HCT116 (cell line): ENCODE measurements around the gene OGDHL. TPM values are rescaled to one million over a fixed set of nuclear protein-coding genes. Genes with fewer than 3 reads are reported as not detected.

Experiments used
- ATAC-seq: fragments of 200-7000 bp; cut with Tn5 transposase; 2 replicates; pipeline ENCODE4 v1.9.1; 2020; ENCODE audit warnings: mild to moderate bottlenecking, moderate library complexity
- BruUV-seq: library from RNA; stranded (reverse); fragments of 400-500 nt; replicated peaks from 2 replicates; lab custom pipeline; 2021; lab: Mats Ljungman, UMichigan
- CTCF ChIA-PET: fragments of 300-600 bp; sonication (Branson Sonifier 250); formaldehyde crosslinking; loops from one replicate; lab custom pipeline; 2021; ENCODE audit warnings: antibody characterized with exemption; lab: Charles Lee
- POLR2A ChIA-PET: fragments of 300-600, 350-600 bp; sonication (Branson Sonifier 250); formaldehyde crosslinking; loops from one replicate; lab custom pipeline; 2021; ENCODE audit warnings: antibody characterized with exemption; lab: Charles Lee
- RAD21 ChIA-PET, 2 experiments: fragments of 300-600 bp; sonication (Branson Sonifier 250); formaldehyde crosslinking; loops; one replicate each; lab custom pipeline; 2023; ENCODE audit warnings: low total read pairs in 2 of 2; ENCODE audit not compliant: uncharacterized antibody in 2 of 2, unreplicated experiment in 2 of 2, low non-redundant PET in 1 of 2; lab: Charles Lee
- DNase-seq: peaks from one replicate; pipeline ENCODE4 v3.0.0-alpha.2; 2010; ENCODE audit warnings: low read depth, low spot score
- H2AFZ ChIP-seq: fragments of 200-600 bp; shearing (Covaris generic), sonication (generic); 2 replicates; pipeline ENCODE4 v1.6.1; 2017; ENCODE audit warnings: low read depth, mixed run types, mixed read lengths, antibody characterized with exemption, low read length; ENCODE audit not compliant: poor library complexity, severe bottlenecking
- H3K27ac ChIP-seq: 2 replicates; pipeline ENCODE4 v1.5.1; 2012; ENCODE audit warnings: low read depth, low read length
- H3K27me3 ChIP-seq: fragments of 200-600 bp; sonication (generic); 2 replicates; pipeline ENCODE4 v1.6.1; 2016; ENCODE audit warnings: mixed run types, low read length, mixed read lengths; ENCODE audit not compliant: insufficient read depth
- H3K36me3 ChIP-seq, 2 experiments: fragments of 200-500 bp in 1 of 2; fragments of 200-600 bp in 1 of 2; sonication (Bioruptor generic) in 1 of 2; sonication (generic) in 1 of 2; 2 replicates each; pipeline versions ENCODE4 v1.5.1 to v1.6.1; 2014 to 2016; ENCODE audit warnings: low read length in 2 of 2, inconsistent platforms in 1 of 2, mixed read lengths in 1 of 2, mixed run types in 1 of 2; ENCODE audit not compliant: insufficient read depth in 2 of 2, control insufficient read depth in 1 of 2
- H3K4me1 ChIP-seq, 2 experiments: fragments of 200-600 bp in 1 of 2; sonication (generic) in 1 of 2; 2 replicates each; pipeline versions ENCODE4 v1.5.1 to v1.6.1; 2012 to 2017; ENCODE audit warnings: low read length in 2 of 2, inconsistent platforms in 1 of 2, mild to moderate bottlenecking in 1 of 2, mixed read lengths in 1 of 2, mixed run types in 1 of 2, moderate library complexity in 1 of 2; ENCODE audit not compliant: insufficient read depth in 2 of 2, control insufficient read depth in 1 of 2
- H3K4me2 ChIP-seq: fragments of 200-600 bp; sonication (generic); 2 replicates; pipeline ENCODE4 v1.6.1; 2017; ENCODE audit warnings: mixed run types, low read length, mixed read lengths
- H3K4me3 ChIP-seq, 2 experiments: fragments of 200-600 bp in 1 of 2; sonication (generic) in 1 of 2; replicated peaks in 1 of 2; 2 replicates each; pipeline ENCODE4 v1.5.1; 2011 to 2016; ENCODE audit warnings: low read length in 2 of 2, control low read depth in 1 of 2, low read depth in 1 of 2, mild to moderate bottlenecking in 1 of 2, mixed read lengths in 1 of 2, mixed run types in 1 of 2
- H3K79me2 ChIP-seq: fragments of 200-600 bp; sonication (generic); 2 replicates; pipeline ENCODE4 v1.6.1; 2017; ENCODE audit warnings: mild to moderate bottlenecking, mixed run types, low read length, moderate library complexity, mixed read lengths; ENCODE audit not compliant: insufficient read depth
- H3K9ac ChIP-seq: fragments of 200-600 bp; sonication (generic); 2 replicates; pipeline ENCODE4 v1.6.1; 2016; ENCODE audit warnings: low read length, mixed read lengths
- H3K9me2 ChIP-seq: fragments of 200-600 bp; sonication (generic), shearing (Covaris generic); 2 replicates; pipeline ENCODE4 v1.6.1; 2017; ENCODE audit warnings: mixed run types, mild to moderate bottlenecking, moderate library complexity; ENCODE audit not compliant: insufficient read depth
- H3K9me3 ChIP-seq, 2 experiments: fragments of 200-500 bp in 1 of 2; fragments of 200-600 bp in 1 of 2; sonication (Bioruptor generic) in 1 of 2; sonication (generic) in 1 of 2; 2 replicates each; pipeline ENCODE4 v1.6.1; 2014 to 2017; ENCODE audit warnings: low read length in 2 of 2, mixed read lengths in 2 of 2, inconsistent platforms in 1 of 2, low read depth in 1 of 2, mild to moderate bottlenecking in 1 of 2, mixed run types in 1 of 2, moderate library complexity in 1 of 2; ENCODE audit not compliant: control insufficient read depth in 1 of 2, insufficient read depth in 1 of 2
- H4K20me1 ChIP-seq: fragments of 200-600 bp; sonication (generic), shearing (Covaris generic); 2 replicates; pipeline ENCODE4 v1.6.1; 2017; ENCODE audit warnings: mixed run types, mild to moderate bottlenecking, moderate library complexity; ENCODE audit not compliant: insufficient read depth
- CBX3 ChIP-seq: IDR thresholded peaks from 2 replicates; pipeline ENCODE4 v1.6.1; 2012; ENCODE audit warnings: low read depth
- CEBPB ChIP-seq: IDR thresholded peaks from 2 replicates; pipeline ENCODE4 v1.6.1; 2012; ENCODE audit warnings: low read depth
- EGR1 ChIP-seq: IDR thresholded peaks from 2 replicates; pipeline ENCODE4 v1.6.1; 2012; ENCODE audit warnings: low read depth
- ELF1 ChIP-seq: IDR thresholded peaks from 2 replicates; pipeline ENCODE4 v1.6.1; 2012; ENCODE audit warnings: low read depth, borderline replicate concordance
- EZH2 ChIP-seq: fragments of 200-600 bp; sonication (generic); IDR thresholded peaks from 2 replicates; pipeline ENCODE4 v1.6.1; 2017; ENCODE audit warnings: antibody characterized with exemption, mixed run types
- EZH2phosphoT487 ChIP-seq: fragments of 200-600 bp; IDR thresholded peaks from 2 replicates; pipeline ENCODE4 v1.6.1; 2018; ENCODE audit warnings: antibody characterized with exemption, borderline replicate concordance
- JUND ChIP-seq: IDR thresholded peaks from 2 replicates; pipeline ENCODE4 v1.6.1; 2012
- POLR2A ChIP-seq: IDR thresholded peaks from 2 replicates; pipeline ENCODE4 v1.7.0; 2011; ENCODE audit warnings: borderline replicate concordance; ENCODE audit not compliant: insufficient read depth, insufficient read length; ENCODE audit errors: extremely low read depth
- POLR2AphosphoS5 ChIP-seq: IDR thresholded peaks from 2 replicates; pipeline ENCODE4 v1.6.1; 2011; ENCODE audit warnings: mild to moderate bottlenecking, low read depth, low read length, moderate library complexity
- RAD21 ChIP-seq: IDR thresholded peaks from 2 replicates; pipeline ENCODE4 v1.6.1; 2012; ENCODE audit warnings: low read depth, mild to moderate bottlenecking
- REST ChIP-seq: IDR thresholded peaks from 2 replicates; pipeline ENCODE4 v1.6.1; 2012; ENCODE audit warnings: low read depth
- SIN3A ChIP-seq: IDR thresholded peaks from 2 replicates; pipeline ENCODE4 v1.6.1; 2012; ENCODE audit warnings: low read depth
- SP1 ChIP-seq: IDR thresholded peaks from 2 replicates; pipeline ENCODE4 v1.6.1; 2012; ENCODE audit warnings: low read depth
- SRF ChIP-seq: IDR thresholded peaks from 2 replicates; pipeline ENCODE4 v1.6.1; 2012; ENCODE audit warnings: low read depth
- TCF7L2 ChIP-seq: IDR thresholded peaks from 2 replicates; pipeline ENCODE4 v1.7.0; 2011; ENCODE audit warnings: borderline replicate concordance, inconsistent platforms; ENCODE audit not compliant: insufficient read depth, insufficient read length; ENCODE audit errors: extremely low read depth
- YY1 ChIP-seq: IDR thresholded peaks from 2 replicates; pipeline ENCODE4 v1.6.1; 2011; ENCODE audit warnings: low read length, low read depth, moderate library complexity, mild to moderate bottlenecking; ENCODE audit not compliant: insufficient replicate concordance; ENCODE audit errors: extremely low read depth
- ZNF274 ChIP-seq: fragments of 200-500 bp; sonication (Bioruptor generic); IDR thresholded peaks from 2 replicates; pipeline ENCODE4 v1.6.1; 2014; ENCODE audit warnings: mild to moderate bottlenecking, low read depth, low read length, inconsistent platforms
- intact Hi-C: fragments of 100-400 bp; cut with micrococcal nuclease; formaldehyde crosslinking; loops from 2 replicates; pipeline ENCODE4 v1.10.0; 2022
- total RNA-seq: library from RNA; stranded (reverse); gene quantifications from one replicate; pipeline ENCODE4 v1.2.1, GENCODE V29; 2021; ENCODE audit not compliant: unreplicated experiment
- TF ChIP-seq, protein P1 (sequence below): IDR thresholded peaks from 2 replicates; pipeline ENCODE4 v1.6.1; 2012
- TF ChIP-seq, protein P2 (sequence below), 3 experiments: fragments of 200-600 bp in 1 of 3; sonication (generic) in 1 of 3; IDR thresholded peaks in 2 of 3; conservative IDR thresholded peaks in 1 of 3; 2 replicates each; pipeline ENCODE4 v1.5.1; 2012 to 2017; ENCODE audit warnings: low read depth in 2 of 3, low read length in 2 of 3, antibody characterized with exemption in 1 of 3, borderline replicate concordance in 1 of 3, control low read depth in 1 of 3, mild to moderate bottlenecking in 1 of 3, mixed read lengths in 1 of 3, mixed run types in 1 of 3, moderate library complexity in 1 of 3; ENCODE audit not compliant: insufficient read depth in 1 of 3

OGDHL gene
- total RNA-seq, 1 experiment from 2014 or later = 16.3 TPM

DNA sequence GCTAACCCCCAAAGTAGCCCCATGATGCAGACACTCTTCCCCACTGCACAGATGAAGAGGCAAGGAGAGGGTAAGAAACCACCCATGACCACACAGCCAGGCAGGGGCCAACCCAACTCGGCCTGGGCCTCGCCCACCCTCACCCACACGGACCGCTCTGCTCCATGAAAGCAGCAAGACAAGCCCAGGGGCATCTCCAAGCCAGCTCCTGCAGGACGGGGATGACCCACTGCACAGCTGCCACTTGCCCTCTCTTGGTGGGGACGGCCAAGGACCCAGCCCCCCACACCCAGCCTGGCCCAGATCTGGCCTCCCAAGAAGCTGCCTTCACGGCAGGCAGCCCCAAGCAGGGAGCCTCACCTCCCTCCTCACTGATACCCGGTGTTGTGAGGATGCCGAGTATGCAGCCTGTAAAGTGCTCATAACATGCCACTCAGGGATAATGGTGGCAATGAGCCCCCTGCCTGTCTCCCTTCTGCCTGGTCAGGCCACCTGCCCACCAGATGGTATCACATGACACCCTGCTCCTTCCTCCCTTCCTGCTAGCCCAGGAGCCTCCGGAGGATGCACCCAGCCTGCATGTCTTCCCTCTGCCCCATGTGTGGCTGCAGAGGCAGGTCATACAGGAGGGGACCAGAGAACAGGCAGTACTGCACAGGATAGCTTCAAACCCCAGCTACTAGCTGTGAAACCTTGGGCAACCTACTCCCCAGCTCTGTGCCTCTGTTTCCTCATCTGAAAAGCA, 23.3 kb downstream of the OGDHL start:
- BruUV-seq = no TSS peak
- intact Hi-C loops = no loop called here
- Histone ChIP-seq H3K4me1 (peaks cover 0 to 7% of the 10 kb centered on the region in 2 experiments; a peak in 3 of 4 replicates), H4K20me1 (no peaks in the 10 kb centered on the region), H3K36me3 (no peaks in the 10 kb centered on the region; a peak in 1 of 4 replicates), H3K4me2 (no peak overlapping the region), H3K9ac (no peak overlapping the region), H3K9me2 (no peaks in the 10 kb centered on the region), H3K27ac (no peak overlapping the region), H3K79me2 (no peaks in the 10 kb centered on the region), H3K27me3 (no peaks in the 10 kb centered on the region), H3K9me3 (no peaks in the 10 kb centered on the region), H3K4me3 (no peak overlapping the region), H2AFZ (no peak overlapping the region)
- ChIA-PET CTCF (no interaction called here), POLR2A (no interaction called here), RAD21 (no interaction called here)
- ATAC-seq (no peak), DNase-seq (no peak)
- no peak for TF ChIP-seq POLR2A
- TF ChIP-seq TCF7L2 = no peak
- no peak for TF ChIP-seq SP1
- TF ChIP-seq ELF1 = no peak
- no peak for TF ChIP-seq EZH2
- TF ChIP-seq, protein P1, sequence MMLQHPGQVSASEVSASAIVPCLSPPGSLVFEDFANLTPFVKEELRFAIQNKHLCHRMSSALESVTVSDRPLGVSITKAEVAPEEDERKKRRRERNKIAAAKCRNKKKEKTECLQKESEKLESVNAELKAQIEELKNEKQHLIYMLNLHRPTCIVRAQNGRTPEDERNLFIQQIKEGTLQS = no peak
- no peak for TF ChIP-seq REST
- no peak for TF ChIP-seq EGR1
- no peak for TF ChIP-seq RAD21
- TF ChIP-seq CBX3 = no peak
- TF ChIP-seq SIN3A = no peak
- TF ChIP-seq JUND = no peak
- no peak for TF ChIP-seq CEBPB
- no peak for TF ChIP-seq YY1
- no peak for TF ChIP-seq EZH2phosphoT487
- TF ChIP-seq, protein P2, sequence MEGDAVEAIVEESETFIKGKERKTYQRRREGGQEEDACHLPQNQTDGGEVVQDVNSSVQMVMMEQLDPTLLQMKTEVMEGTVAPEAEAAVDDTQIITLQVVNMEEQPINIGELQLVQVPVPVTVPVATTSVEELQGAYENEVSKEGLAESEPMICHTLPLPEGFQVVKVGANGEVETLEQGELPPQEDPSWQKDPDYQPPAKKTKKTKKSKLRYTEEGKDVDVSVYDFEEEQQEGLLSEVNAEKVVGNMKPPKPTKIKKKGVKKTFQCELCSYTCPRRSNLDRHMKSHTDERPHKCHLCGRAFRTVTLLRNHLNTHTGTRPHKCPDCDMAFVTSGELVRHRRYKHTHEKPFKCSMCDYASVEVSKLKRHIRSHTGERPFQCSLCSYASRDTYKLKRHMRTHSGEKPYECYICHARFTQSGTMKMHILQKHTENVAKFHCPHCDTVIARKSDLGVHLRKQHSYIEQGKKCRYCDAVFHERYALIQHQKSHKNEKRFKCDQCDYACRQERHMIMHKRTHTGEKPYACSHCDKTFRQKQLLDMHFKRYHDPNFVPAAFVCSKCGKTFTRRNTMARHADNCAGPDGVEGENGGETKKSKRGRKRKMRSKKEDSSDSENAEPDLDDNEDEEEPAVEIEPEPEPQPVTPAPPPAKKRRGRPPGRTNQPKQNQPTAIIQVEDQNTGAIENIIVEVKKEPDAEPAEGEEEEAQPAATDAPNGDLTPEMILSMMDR (IDR thresholded peaks at IDR 0.05 in 2 of 3, conservative IDR thresholded peaks at IDR 0.05 in 1 of 3; ENCODE audit: borderline replicate concordance in 1 of 3, insufficient read depth in 1 of 3, low read depth in 2 of 3, low read length in 2 of 3) = no peak
- TF ChIP-seq POLR2AphosphoS5 = no peak
- no peak for TF ChIP-seq SRF
- TF ChIP-seq ZNF274 = no peak
